Left ventricle myocardium inferior (tissue), 1 donor: Measurements from ENCODE around the gene UNC119. TPM values are rescaled to one million over a fixed set of nuclear protein-coding genes. Genes with fewer than 3 reads are reported as not detected.

Experiments used
- DNase-seq: peaks from one replicate; pipeline ENCODE4 v3.0.0-alpha.2; 2020
- H3K27ac ChIP-seq: fragments of 200-600 bp; replicated peaks from 2 replicates; pipeline ENCODE4 v1.8.0; 2021
- H3K27me3 ChIP-seq: fragments of 200-600 bp; 2 replicates; pipeline ENCODE4 v1.8.0; 2021; ENCODE audit warnings: low read depth
- H3K36me3 ChIP-seq: fragments of 200-600 bp; 2 replicates; pipeline ENCODE4 v1.8.0; 2021
- H3K4me1 ChIP-seq: fragments of 200-600 bp; 2 replicates; pipeline ENCODE4 v1.8.0; 2021
- H3K4me3 ChIP-seq: fragments of 200-600 bp; 2 replicates; pipeline ENCODE4 v1.8.0; 2021; ENCODE audit warnings: mild to moderate bottlenecking, moderate library complexity
- H3K9me3 ChIP-seq: fragments of 200-600 bp; replicated peaks from 2 replicates; pipeline ENCODE4 v1.8.0; 2021
- CTCF ChIP-seq: fragments of 200-600 bp; IDR thresholded peaks from 2 replicates; pipeline ENCODE4 v1.8.0; 2021; ENCODE audit warnings: antibody characterized with exemption, mild to moderate bottlenecking, borderline replicate concordance
- intact Hi-C: fragments of 100-400 bp; cut with micrococcal nuclease; formaldehyde crosslinking; loops from one replicate; pipeline ENCODE4 v1.11.0; 2022
- total RNA-seq: library from RNA; stranded (reverse); fragmentation: NEBNext Ultra II Directional; extraction: Animal tissue kit (Norgen Biotek cat#: 25700); gene quantifications from one replicate; pipeline ENCODE4 v1.2.1, GENCODE V29; 2021
- donor health status: DM: no; HTN: yes; CAD: no; lungs with severe emphysema.

UNC119 gene
- total RNA-seq, 1 donor from 2014 or later = 22.5 TPM

- DNase-seq = no peak
- Histone ChIP-seq H3K4me3 (no peak overlapping the region), H3K9me3 (no peaks in the 10 kb centered on the region), H3K27me3 (no peaks in the 10 kb centered on the region), H3K36me3 (peaks cover 59% of the 10 kb centered on the region), H3K4me1 (peaks cover 8% of the 10 kb centered on the region), H3K27ac (no peak overlapping the region)
- intact Hi-C loops = no loop called here
- no peak for TF ChIP-seq CTCF
Observed at GRCh38 chr17:28563475-28563874, 11.1 kb upstream of the UNC119 start.

GRCh38 chr17:28555022-28555421, 2.6 kb upstream of the UNC119 start:
- TF ChIP-seq CTCF = no peak
- Histone ChIP-seq H3K27ac (no peak overlapping the region), H3K27me3 (no peaks in the 10 kb centered on the region), H3K36me3 (peaks cover 64% of the 10 kb centered on the region), H3K9me3 (no peaks in the 10 kb centered on the region), H3K4me3 (no peak overlapping the region), H3K4me1 (peaks cover 38% of the 10 kb centered on the region)
- intact Hi-C loops = no loop called here
- DNase-seq = no peak

- H3K36me3 ChIP-seq = peaks cover 60% of the 10 kb centered on the region
Observed at GRCh38 chr17:28554565-28554964, 2.1 kb upstream of the UNC119 start.

DNA sequence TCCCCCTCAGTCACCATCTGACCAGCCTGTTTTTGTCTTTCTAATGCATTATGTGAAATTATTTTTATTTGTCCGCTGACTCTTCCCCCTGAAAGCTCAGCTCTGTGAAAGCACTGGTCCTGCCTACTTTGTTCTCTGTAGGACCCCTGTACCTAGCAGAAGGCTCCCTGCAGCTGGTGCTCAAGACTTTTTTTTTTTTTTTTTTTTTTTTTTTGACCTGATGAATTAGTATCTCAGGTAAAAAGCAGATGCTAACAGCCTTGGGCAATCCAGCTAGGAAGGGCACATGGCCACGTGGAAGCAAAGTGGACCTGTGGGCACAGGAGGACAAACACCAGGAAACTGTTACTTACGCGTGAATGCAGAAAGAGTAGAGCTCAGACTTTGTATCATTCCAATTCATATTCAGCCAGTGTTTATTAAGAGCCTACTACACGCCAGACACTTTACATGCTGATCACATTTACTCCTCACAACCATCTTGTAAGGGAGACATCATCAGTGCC, 629 bp upstream of the UNC119 start:
- no peak for DNase-seq
- no peak for TF ChIP-seq CTCF
- intact Hi-C loops = no loop called here
- Histone ChIP-seq H3K4me1 (peaks cover 53% of the 10 kb centered on the region), H3K9me3 (no peaks in the 10 kb centered on the region), H3K27ac (peak overlapping the region; percentile 81), H3K4me3 (peak overlapping the region; percentile 96), H3K27me3 (no peaks in the 10 kb centered on the region), H3K36me3 (peaks cover 45% of the 10 kb centered on the region)

More at GRCh38 chr17:28554565-28554964, 2.1 kb upstream of the UNC119 start:
- Histone ChIP-seq H3K27me3 (no peaks in the 10 kb centered on the region), H3K9me3 (no peaks in the 10 kb centered on the region), H3K4me1 (peaks cover 42% of the 10 kb centered on the region), H3K27ac (no peak overlapping the region), H3K4me3 (no peak overlapping the region)
- no peak for TF ChIP-seq CTCF
- intact Hi-C loops = no loop called here
- no peak for DNase-seq

DNA sequence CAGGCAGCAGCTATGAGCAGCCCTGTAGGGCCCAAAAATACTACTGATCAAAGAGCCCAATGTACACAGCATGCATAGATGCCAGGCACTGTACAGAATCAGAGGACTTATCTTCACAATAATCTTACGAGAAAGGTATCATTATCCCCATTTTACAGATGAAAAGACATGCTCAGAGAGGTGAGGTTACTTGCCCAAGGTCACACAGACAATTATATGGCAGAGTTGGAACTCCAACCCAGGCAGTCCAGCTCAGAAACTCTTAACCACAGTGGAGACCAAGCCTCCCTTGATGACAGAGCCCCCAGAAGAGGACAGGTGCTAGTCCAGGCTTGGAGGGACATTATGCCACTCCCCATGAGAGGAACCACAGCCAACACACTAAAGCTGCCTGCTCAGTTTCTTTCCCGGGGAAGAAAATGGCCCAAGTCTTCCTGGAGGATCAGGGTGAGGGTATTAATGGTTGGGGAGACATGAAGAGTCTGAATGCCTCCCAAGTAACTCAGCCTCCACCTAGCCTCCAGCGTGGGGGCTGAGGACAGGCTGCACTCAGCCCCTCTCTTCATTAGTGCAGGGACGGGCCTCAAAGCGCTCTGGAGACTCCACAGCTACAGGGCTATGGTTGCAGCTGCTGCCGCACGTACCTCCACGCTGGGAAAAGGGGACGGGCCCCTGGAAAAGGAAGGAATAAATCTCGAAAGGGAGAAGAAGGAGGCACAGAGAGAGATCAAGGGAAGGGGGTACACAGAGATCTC, 826 bp downstream of the UNC119 start:
- H3K27me3 ChIP-seq = no peaks in the 10 kb centered on the region
- DNase-seq = no peak
- peak overlapping the region; percentile 96 for H3K4me3 ChIP-seq
- peak overlapping the region; percentile 81 for H3K27ac ChIP-seq
- no peaks in the 10 kb centered on the region for H3K9me3 ChIP-seq
- TF ChIP-seq CTCF = no peak
- H3K36me3 ChIP-seq = peaks cover 39% of the 10 kb centered on the region
- peaks cover 53% of the 10 kb centered on the region for H3K4me1 ChIP-seq
- intact Hi-C loops = no loop called here
